Measurements from ENCODE around the gene ROR1.
"Not testable (repeated sequence)": the region's sequence is repeated elsewhere in the genome, so short reads cannot be mapped to it uniquely, and the experiment has no call there.

Gene ROR1

GRCh38 chr1:63825111-63825510, 51.3 kb downstream of the ROR1 start:
- H3K79me2 ChIP-seq (ENCODE audit: low read length), result no peaks in the 10 kb centered on the region
- H3K4me2 ChIP-seq (ENCODE audit: low read depth, low read length), result no peak overlapping the region
- DNase-seq, result no peak
- H3F3A ChIP-seq (ENCODE audit: insufficient read depth, low read length), result no peaks in the 10 kb centered on the region
- no peak overlapping the region for H3K9ac ChIP-seq (ENCODE audit: low read length)
- peaks cover 4% of the 10 kb centered on the region for H3K4me1 ChIP-seq (ENCODE audit: low read length)
- no peaks in the 10 kb centered on the region for H3K9me2 ChIP-seq (replicated peaks; ENCODE audit: insufficient read depth, low read length)
- no peak overlapping the region for H3K27ac ChIP-seq (ENCODE audit: low read length)
- no peaks in the 10 kb centered on the region for H3K36me3 ChIP-seq (replicated peaks; ENCODE audit: insufficient read depth, low read length)
- H3K9me3 ChIP-seq (replicated peaks; ENCODE audit: insufficient read depth, low read length), result no peaks in the 10 kb centered on the region
- no peak overlapping the region for H3K4me3 ChIP-seq (ENCODE audit: low read length)
- no peaks in the 10 kb centered on the region for H3K27me3 ChIP-seq (replicated peaks; ENCODE audit: insufficient read depth, low read length)
- H2AFZ ChIP-seq (ENCODE audit: low read length), result no peak overlapping the region
- no peaks in the 10 kb centered on the region for H4K20me1 ChIP-seq (ENCODE audit: insufficient read depth, low read length)
- no peak for TF ChIP-seq EZH2 (optimal IDR thresholded peaks at IDR 0.05; ENCODE audit: low read depth, low read length)
- TF ChIP-seq EZH2phosphoT487 (IDR thresholded peaks at IDR 0.05; ENCODE audit: low read length), result no peak
- no peak for TF ChIP-seq CTCF (IDR thresholded peaks at IDR 0.05; ENCODE audit: low read length)

GRCh38 chr1:63826246-63826861, 52.5 kb downstream of the ROR1 start:
- not testable (repeated sequence) for DNase-seq; H3K4me3 ChIP-seq (ENCODE audit: low read length); H3K4me2 ChIP-seq (ENCODE audit: low read depth, low read length); H3K9me2 ChIP-seq (replicated peaks; ENCODE audit: insufficient read depth, low read length); H3F3A ChIP-seq (ENCODE audit: insufficient read depth, low read length); H3K9ac ChIP-seq (ENCODE audit: low read length); H3K4me1 ChIP-seq (ENCODE audit: low read length); H3K27me3 ChIP-seq (replicated peaks; ENCODE audit: insufficient read depth, low read length); H4K20me1 ChIP-seq (ENCODE audit: insufficient read depth, low read length); H3K9me3 ChIP-seq (replicated peaks; ENCODE audit: insufficient read depth, low read length); H3K36me3 ChIP-seq (replicated peaks; ENCODE audit: insufficient read depth, low read length); H3K27ac ChIP-seq (ENCODE audit: low read length); H3K79me2 ChIP-seq (ENCODE audit: low read length); H2AFZ ChIP-seq (ENCODE audit: low read length)

DNA sequence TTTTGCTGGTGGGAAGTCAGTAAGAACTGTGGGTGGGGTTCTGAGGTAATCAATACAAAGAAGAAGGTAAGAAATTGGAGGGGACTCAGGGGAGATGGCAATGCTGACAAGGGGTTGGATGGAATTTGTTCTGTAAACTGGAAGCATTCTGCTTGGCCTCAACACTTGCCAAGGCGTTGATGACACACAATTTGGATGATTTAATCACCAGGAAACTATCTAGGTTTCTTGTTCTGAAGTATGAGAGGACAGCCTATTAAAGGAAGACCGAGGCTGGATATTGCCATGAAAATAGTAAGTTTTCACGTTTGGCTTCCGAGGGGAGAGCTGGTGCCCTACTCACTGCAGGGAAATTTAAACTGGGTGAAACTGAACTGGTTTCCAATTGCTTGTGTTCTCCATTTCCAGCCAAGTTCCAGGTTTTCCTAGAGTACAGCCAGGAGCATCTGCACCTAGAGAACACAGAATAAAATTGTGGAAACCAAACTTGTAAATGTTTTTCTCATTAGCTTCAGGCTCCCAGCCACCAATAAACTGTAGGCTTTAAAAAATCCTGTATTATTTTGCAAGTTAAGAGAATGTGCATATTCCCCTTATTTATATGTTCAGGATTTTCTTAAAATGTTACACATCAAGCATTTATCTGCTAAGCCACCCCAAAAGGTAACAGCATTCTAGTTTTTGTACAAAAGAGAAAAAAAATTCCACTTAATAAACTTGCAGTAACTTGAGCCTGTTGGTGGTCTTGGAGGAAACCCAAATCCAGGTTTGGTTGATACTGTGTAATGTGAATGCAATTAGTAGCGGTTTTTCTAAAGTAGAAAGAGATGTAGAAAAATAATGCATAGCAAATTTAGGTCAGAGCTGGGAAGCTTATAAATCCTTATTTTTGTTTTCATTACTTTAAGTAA, 53.8 kb downstream of the ROR1 start:
- H3K4me3 ChIP-seq (ENCODE audit: low read length), result no peak overlapping the region
- no peak overlapping the region for H3K27ac ChIP-seq (ENCODE audit: low read length)
- H3K27me3 ChIP-seq (replicated peaks; ENCODE audit: insufficient read depth, low read length), result no peaks in the 10 kb centered on the region
- H4K20me1 ChIP-seq (ENCODE audit: insufficient read depth, low read length), result no peaks in the 10 kb centered on the region
- TF ChIP-seq EZH2 (optimal IDR thresholded peaks at IDR 0.05; ENCODE audit: low read depth, low read length) (no peak), CTCF (IDR thresholded peaks at IDR 0.05; ENCODE audit: low read length) (no peak), EZH2phosphoT487 (IDR thresholded peaks at IDR 0.05; ENCODE audit: low read length) (no peak)
- no peak overlapping the region for H2AFZ ChIP-seq (ENCODE audit: low read length)
- H3K4me1 ChIP-seq (ENCODE audit: low read length), result peaks cover 4% of the 10 kb centered on the region
- no peak overlapping the region for H3K9ac ChIP-seq (ENCODE audit: low read length)
- DNase-seq, result no peak
- H3K4me2 ChIP-seq (ENCODE audit: low read depth, low read length), result no peak overlapping the region
- H3K36me3 ChIP-seq (replicated peaks; ENCODE audit: insufficient read depth, low read length), result no peaks in the 10 kb centered on the region
- no peaks in the 10 kb centered on the region for H3F3A ChIP-seq (ENCODE audit: insufficient read depth, low read length)
- no peaks in the 10 kb centered on the region for H3K79me2 ChIP-seq (ENCODE audit: low read length)
- H3K9me2 ChIP-seq (replicated peaks; ENCODE audit: insufficient read depth, low read length), result no peaks in the 10 kb centered on the region
- H3K9me3 ChIP-seq (replicated peaks; ENCODE audit: insufficient read depth, low read length), result no peaks in the 10 kb centered on the region
